DMS114 treated with DMSO at 0.1 percent for 48 hours (cell line): ENCODE results near the gene HCFC1R1.
"Not testable (repeated sequence)": the region's sequence is repeated elsewhere in the genome, so short reads cannot be mapped to it uniquely, and the experiment has no call there.

Source experiments
- DNase-seq: peaks from one replicate; lab custom pipeline; 2025; ENCODE audit not compliant: unreplicated experiment; lab: John Stamatoyannopoulos, UW

HCFC1R1 gene

GRCh38 chr16:3057181-3058138, 33.7 kb upstream of the HCFC1R1 start:
- DNase-seq, result no peak

- no peak for DNase-seq
Measured at GRCh38 chr16:3056336-3057180, 32.8 kb upstream of the HCFC1R1 start.

GRCh38 chr16:3055734-3056115, 32.0 kb upstream of the HCFC1R1 start:
- not testable (repeated sequence) for DNase-seq

- DNase-seq, result no peak
Measured at GRCh38 chr16:3054965-3055733, 31.4 kb upstream of the HCFC1R1 start.

GRCh38 chr16:3053330-3053710, 29.6 kb upstream of the HCFC1R1 start:
- DNase-seq, result not testable (repeated sequence)

GRCh38 chr16:3052571-3053329, 29.0 kb upstream of the HCFC1R1 start:
- not testable (repeated sequence) for DNase-seq

GRCh38 chr16:3051494-3051893, 27.8 kb upstream of the HCFC1R1 start:
- no peak for DNase-seq

- DNase-seq, result no peak
Measured at GRCh38 chr16:3051009-3051408, 27.3 kb upstream of the HCFC1R1 start.

- no peak for DNase-seq
Measured at GRCh38 chr16:3050487-3050886, 26.7 kb upstream of the HCFC1R1 start.

GRCh38 chr16:3049921-3050481, 26.3 kb upstream of the HCFC1R1 start:
- DNase-seq, result no peak

GRCh38 chr16:3047387-3047720, 23.6 kb upstream of the HCFC1R1 start:
- no peak for DNase-seq

GRCh38 chr16:3046641-3047386, 23.1 kb upstream of the HCFC1R1 start:
- no peak for DNase-seq

GRCh38 chr16:3045758-3046640, 22.3 kb upstream of the HCFC1R1 start, which contains the start of gene MMP25:
Gene MMP25 (plus strand): TSS chr16:3046561. CDS start chr16:3046918, 357 bp downstream.
- DNase-seq, result no peak

GRCh38 chr16:3044708-3045107, 21.0 kb upstream of the HCFC1R1 start:
- no peak for DNase-seq

GRCh38 chr16:3042376-3042775, 18.6 kb upstream of the HCFC1R1 start:
- no peak for DNase-seq

GRCh38 chr16:3038896-3039295, 15.2 kb upstream of the HCFC1R1 start:
- no peak for DNase-seq

GRCh38 chr16:3038256-3038655, 14.5 kb upstream of the HCFC1R1 start:
- no peak for DNase-seq

GRCh38 chr16:3036726-3037315, 13.1 kb upstream of the HCFC1R1 start, which contains the start of gene BICDL2:
Gene BICDL2 (minus strand): TSS chr16:3036944. CDS start chr16:3035496, 1,448 bp downstream.
- no peak for DNase-seq
